A673 (cell line): ENCODE data around the gene ABI1. TPM values are rescaled to one million over a fixed set of nuclear protein-coding genes. Genes with fewer than 3 reads are reported as not detected.

ENCODE experiments used
- BruUV-seq: library from RNA; stranded (reverse); fragments of 400-500 nt; replicated peaks from 2 replicates; lab custom pipeline; 2021; lab: Mats Ljungman, UMichigan
- CTCF ChIA-PET: fragments of 300-600 bp; sonication (Branson Sonifier 250); formaldehyde crosslinking; loops from one replicate; lab custom pipeline; 2022; ENCODE audit warnings: antibody characterized with exemption; lab: Charles Lee
- POLR2A ChIA-PET: fragments of 300-600 bp; sonication (Branson Sonifier 250); formaldehyde crosslinking; loops from one replicate; lab custom pipeline; 2022; ENCODE audit warnings: antibody characterized with exemption; ENCODE audit not compliant: low non-redundant PET; lab: Charles Lee
- DNase-seq: peaks from one replicate; pipeline ENCODE4 v3.0.0-alpha.2; 2015; ENCODE audit warnings: low spot score
- H3K27ac ChIP-seq: fragments of 200-600 bp; sonication (generic); 2 replicates; pipeline ENCODE4 v1.5.1; 2016; ENCODE audit warnings: mixed run types, low read depth, mild to moderate bottlenecking, mixed read lengths, antibody characterized with exemption, low read length; ENCODE audit not compliant: poor library complexity, severe bottlenecking
- H3K27me3 ChIP-seq: fragments of 200-600 bp; sonication (generic); replicated peaks from 2 replicates; pipeline ENCODE4 v1.6.1; 2017; ENCODE audit warnings: mixed run types, low read depth, mild to moderate bottlenecking, mixed read lengths, antibody characterized with exemption, low read length; ENCODE audit not compliant: insufficient read depth, poor library complexity
- H3K36me3 ChIP-seq: fragments of 200-600 bp; sonication (generic); 2 replicates; pipeline ENCODE4 v1.6.1; 2016; ENCODE audit warnings: mixed run types, mild to moderate bottlenecking, mixed read lengths, antibody characterized with exemption, low read length; ENCODE audit not compliant: insufficient read depth, poor library complexity, severe bottlenecking
- H3K4me1 ChIP-seq: fragments of 200-600 bp; sonication (generic); 2 replicates; pipeline ENCODE4 v1.6.1; 2017; ENCODE audit warnings: mixed run types, mild to moderate bottlenecking, mixed read lengths, antibody characterized with exemption, low read length; ENCODE audit not compliant: insufficient read depth, poor library complexity, severe bottlenecking
- H3K4me3 ChIP-seq: fragments of 200-600 bp; sonication (generic); 2 replicates; pipeline ENCODE4 v1.5.1; 2016; ENCODE audit warnings: low read depth, mixed run types, mild to moderate bottlenecking, mixed read lengths, low read length; ENCODE audit not compliant: poor library complexity, severe bottlenecking
- H3K9me3 ChIP-seq: fragments of 200-600 bp; sonication (generic); 2 replicates; pipeline ENCODE4 v1.6.1; 2016; ENCODE audit warnings: mixed run types, low read depth, mild to moderate bottlenecking, mixed read lengths, antibody characterized with exemption, low read length; ENCODE audit not compliant: poor library complexity, severe bottlenecking
- EZH2 ChIP-seq: fragments of 200-600 bp; sonication (generic); IDR thresholded peaks from 2 replicates; pipeline ENCODE4 v1.6.1; 2017; ENCODE audit warnings: borderline replicate concordance, low read depth, mild to moderate bottlenecking, mixed read lengths, antibody characterized with exemption, low read length; ENCODE audit not compliant: poor library complexity, severe bottlenecking
- intact Hi-C: fragments of 100-400 bp; cut with micrococcal nuclease; formaldehyde crosslinking; loops from one replicate; pipeline ENCODE4 v1.10.0; 2022; ENCODE audit not compliant: unreplicated experiment
- total RNA-seq: library from RNA; stranded (reverse); gene quantifications from 2 replicates; pipeline ENCODE4 v1.2.3, GENCODE V29; 2021
- TF ChIP-seq, protein P1 (sequence below): fragments of 300-800, 200-600 bp; sonication (generic); conservative IDR thresholded peaks from 2 replicates; pipeline ENCODE4 v1.5.1; 2017; ENCODE audit warnings: low read depth, mild to moderate bottlenecking, antibody characterized with exemption, low read length, moderate library complexity, mixed read lengths

ABI1 gene
- total RNA-seq, 1 experiment from 2014 or later = 70.5 TPM

DNA sequence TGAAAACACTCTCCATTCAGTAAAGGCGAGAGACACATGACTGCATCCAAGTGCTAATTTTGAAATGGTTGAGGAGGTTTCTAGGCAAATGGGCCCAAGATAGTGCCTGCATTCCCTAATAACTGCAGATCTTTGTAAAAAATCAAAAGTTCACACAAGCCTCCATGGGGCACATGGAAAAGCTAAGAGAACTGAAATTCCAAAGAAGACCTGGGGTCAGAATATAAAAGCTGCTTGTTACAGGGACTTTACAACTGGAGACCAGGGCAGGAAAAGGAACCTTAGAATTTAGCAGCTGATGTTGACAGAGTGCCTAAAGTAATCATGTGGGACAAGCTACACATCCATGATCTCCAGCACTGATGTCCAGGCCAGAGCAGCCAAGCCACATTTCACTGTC lies 10.0 kb upstream of the ABI1 start:
- CTCF ChIA-PET = no interaction called here
- Histone ChIP-seq H3K36me3 (no peaks in the 10 kb centered on the region), H3K4me1 (no peaks in the 10 kb centered on the region), H3K27me3 (no peaks in the 10 kb centered on the region), H3K27ac (no peak overlapping the region), H3K4me3 (no peak overlapping the region), H3K9me3 (no peaks in the 10 kb centered on the region)
- BruUV-seq = no TSS peak
- no peak for DNase-seq
- intact Hi-C loops = no loop called here
- POLR2A ChIA-PET = no interaction called here
- TF ChIP-seq, protein P1, sequence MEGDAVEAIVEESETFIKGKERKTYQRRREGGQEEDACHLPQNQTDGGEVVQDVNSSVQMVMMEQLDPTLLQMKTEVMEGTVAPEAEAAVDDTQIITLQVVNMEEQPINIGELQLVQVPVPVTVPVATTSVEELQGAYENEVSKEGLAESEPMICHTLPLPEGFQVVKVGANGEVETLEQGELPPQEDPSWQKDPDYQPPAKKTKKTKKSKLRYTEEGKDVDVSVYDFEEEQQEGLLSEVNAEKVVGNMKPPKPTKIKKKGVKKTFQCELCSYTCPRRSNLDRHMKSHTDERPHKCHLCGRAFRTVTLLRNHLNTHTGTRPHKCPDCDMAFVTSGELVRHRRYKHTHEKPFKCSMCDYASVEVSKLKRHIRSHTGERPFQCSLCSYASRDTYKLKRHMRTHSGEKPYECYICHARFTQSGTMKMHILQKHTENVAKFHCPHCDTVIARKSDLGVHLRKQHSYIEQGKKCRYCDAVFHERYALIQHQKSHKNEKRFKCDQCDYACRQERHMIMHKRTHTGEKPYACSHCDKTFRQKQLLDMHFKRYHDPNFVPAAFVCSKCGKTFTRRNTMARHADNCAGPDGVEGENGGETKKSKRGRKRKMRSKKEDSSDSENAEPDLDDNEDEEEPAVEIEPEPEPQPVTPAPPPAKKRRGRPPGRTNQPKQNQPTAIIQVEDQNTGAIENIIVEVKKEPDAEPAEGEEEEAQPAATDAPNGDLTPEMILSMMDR = no peak
- TF ChIP-seq EZH2 = no peak

DNA sequence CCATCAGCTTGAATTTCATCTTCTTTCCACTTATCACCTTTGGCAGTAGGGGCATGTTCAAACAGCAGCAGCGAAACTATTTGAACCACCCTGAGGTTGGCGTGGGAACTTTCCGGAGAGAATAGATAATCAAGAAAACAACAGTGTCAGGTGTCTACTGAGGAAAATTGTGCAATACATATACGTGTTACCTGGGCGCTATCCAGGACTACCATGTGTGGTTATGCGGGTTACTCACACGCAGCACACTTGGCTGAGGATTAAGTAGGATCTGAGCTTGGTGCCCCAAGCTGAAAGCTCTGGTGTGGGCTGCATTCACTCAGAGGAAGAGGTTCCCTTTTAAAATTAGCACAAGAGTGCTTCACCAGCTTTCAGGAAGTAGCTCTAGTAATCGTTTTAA lies 8.8 kb upstream of the ABI1 start:
- no peaks in the 10 kb centered on the region for H3K4me1 ChIP-seq
- BruUV-seq = no TSS peak
- no peak overlapping the region for H3K27ac ChIP-seq
- DNase-seq = no peak
- intact Hi-C loops = no loop called here
- ChIA-PET POLR2A (interaction anchor here (0.7 kb wide), 1 partner anchor 144 kb away, joined by 3 read pairs; no protein-coding TSS in a partner anchor), CTCF (no interaction called here)
- no peak overlapping the region for H3K4me3 ChIP-seq
- H3K27me3 ChIP-seq = no peaks in the 10 kb centered on the region
- H3K36me3 ChIP-seq = no peaks in the 10 kb centered on the region
- TF ChIP-seq EZH2 = no peak
- no peaks in the 10 kb centered on the region for H3K9me3 ChIP-seq

DNA sequence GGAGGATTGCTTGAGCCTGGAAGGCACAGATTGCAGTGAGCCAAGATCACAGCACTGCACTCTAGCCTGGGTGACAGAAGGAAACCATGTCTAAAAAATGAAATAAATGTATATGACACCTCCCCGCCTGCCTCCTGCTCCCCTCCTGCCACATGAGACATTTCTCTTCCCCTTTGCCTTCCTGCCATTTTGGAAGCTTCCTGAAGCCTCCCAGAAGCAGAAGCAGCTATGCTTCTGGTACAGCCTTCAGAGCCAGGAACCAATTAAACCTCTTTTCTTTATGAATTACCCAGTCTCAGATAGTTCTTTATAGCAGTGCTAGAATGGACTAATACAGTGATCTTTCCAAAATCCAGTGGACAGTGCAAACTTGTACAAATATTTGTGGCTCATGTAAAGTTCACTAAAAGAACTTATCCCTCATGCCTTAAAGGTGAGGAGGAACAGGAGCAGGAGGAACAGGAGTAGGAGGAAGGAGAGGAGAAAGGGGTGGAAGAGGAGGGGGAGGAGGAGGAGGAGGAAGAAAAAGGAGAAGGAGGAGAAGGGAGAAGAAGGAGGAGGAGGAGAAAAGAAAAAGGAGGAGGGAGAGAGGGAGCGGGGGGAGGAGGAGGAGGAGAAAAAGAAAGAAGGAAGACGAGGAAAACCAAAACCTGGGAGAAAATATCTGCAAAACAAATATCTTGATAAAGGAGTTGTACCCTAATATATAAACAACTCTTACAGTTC lies 2.8 kb upstream of the ABI1 start:
- H3K4me1 ChIP-seq = peaks cover 4% of the 10 kb centered on the region
- no peaks in the 10 kb centered on the region for H3K27me3 ChIP-seq
- ChIA-PET POLR2A (no interaction called here), CTCF (no interaction called here)
- no peaks in the 10 kb centered on the region for H3K36me3 ChIP-seq
- no peak overlapping the region for H3K4me3 ChIP-seq
- no peak for DNase-seq
- TF ChIP-seq EZH2 = no peak
- TF ChIP-seq, protein P1 = no peak
- no TSS peak for BruUV-seq
- no peaks in the 10 kb centered on the region for H3K9me3 ChIP-seq
- no peak overlapping the region for H3K27ac ChIP-seq
- intact Hi-C loops = loop anchor here (5.0 kb wide), 1 partner anchor 111 kb away; no protein-coding TSS in a partner anchor
